ENCODE data around the gene TEP1.

Gene TEP1

DNA sequence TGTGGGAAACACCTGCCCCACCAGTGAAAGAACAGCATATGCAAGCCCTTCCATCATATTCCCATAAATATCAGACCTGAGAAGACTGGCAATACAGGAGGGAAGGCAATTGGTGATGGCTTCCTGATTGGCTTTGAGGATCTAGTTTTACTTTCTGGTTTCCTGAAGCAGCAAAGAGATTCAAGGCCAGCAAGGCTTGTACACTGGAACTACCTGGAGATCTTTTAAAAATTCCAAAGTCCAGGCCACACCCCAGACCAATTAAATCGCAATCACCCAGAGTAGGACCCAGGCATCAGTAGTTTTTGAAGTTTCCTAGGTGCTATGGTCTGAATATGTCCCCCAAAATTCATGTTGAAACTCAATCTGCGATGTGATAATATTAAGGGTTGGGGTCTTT, 2.9 kb upstream of the TEP1 start:
- DNase-seq (ENCODE audit: low read depth, low spot score): no peak
- H3K4me3 ChIP-seq (ENCODE audit: low read depth, low read length): no peak overlapping the region
- POLR2A ChIA-PET: interaction anchor here (1.0 to 2.0 kb wide), 2 partner anchors 39 to 53 kb away, joined by 6 to 8 read pairs; partner anchors contain the start of genes APEX1 and OSGEP
- CTCF ChIA-PET: interaction anchor here (0.6 to 4.4 kb wide), 35 partner anchors 8 to 654 kb away, joined by 3 to 119 read pairs (median 5); partner anchors contain the start of genes APEX1, ARHGEF40, CCNB1IP1 and KLHL33
- TF ChIP-seq, protein P1, sequence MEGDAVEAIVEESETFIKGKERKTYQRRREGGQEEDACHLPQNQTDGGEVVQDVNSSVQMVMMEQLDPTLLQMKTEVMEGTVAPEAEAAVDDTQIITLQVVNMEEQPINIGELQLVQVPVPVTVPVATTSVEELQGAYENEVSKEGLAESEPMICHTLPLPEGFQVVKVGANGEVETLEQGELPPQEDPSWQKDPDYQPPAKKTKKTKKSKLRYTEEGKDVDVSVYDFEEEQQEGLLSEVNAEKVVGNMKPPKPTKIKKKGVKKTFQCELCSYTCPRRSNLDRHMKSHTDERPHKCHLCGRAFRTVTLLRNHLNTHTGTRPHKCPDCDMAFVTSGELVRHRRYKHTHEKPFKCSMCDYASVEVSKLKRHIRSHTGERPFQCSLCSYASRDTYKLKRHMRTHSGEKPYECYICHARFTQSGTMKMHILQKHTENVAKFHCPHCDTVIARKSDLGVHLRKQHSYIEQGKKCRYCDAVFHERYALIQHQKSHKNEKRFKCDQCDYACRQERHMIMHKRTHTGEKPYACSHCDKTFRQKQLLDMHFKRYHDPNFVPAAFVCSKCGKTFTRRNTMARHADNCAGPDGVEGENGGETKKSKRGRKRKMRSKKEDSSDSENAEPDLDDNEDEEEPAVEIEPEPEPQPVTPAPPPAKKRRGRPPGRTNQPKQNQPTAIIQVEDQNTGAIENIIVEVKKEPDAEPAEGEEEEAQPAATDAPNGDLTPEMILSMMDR (IDR thresholded peaks at IDR 0.05; ENCODE audit: insufficient read depth, low read length, missing control alignments): no peak

DNA sequence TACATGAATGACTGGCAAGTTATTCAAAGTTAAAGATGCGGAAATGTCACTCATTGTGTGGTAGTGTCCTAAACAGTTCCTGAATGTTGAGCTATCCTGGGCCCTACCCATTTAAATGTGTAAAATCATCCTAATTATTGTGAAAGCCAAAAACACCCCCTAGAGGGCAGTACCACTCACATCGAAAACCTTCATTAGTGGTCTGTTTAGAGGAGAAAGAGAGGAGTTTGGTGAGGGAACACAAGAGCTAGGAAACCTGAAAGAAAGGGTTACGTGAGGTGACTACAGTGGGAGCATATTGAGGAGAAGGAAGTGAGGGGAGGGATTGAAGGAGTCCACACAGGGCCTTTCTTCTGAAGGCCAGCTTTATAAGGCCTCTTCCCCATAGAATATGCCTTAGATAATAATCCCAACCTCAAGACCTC, 2.5 kb upstream of the TEP1 start:
- POLR2A ChIA-PET: interaction anchor here (1.0 to 2.0 kb wide), 2 partner anchors 40 to 54 kb away, joined by 6 to 8 read pairs; partner anchors contain the start of genes APEX1 and OSGEP
- CTCF ChIA-PET: interaction anchor here (0.6 to 4.4 kb wide), 43 partner anchors 8 to 655 kb away, joined by 3 to 119 read pairs (median 5); partner anchors contain the start of genes ANG, APEX1, ARHGEF40 and CCNB1IP1
- no peak for DNase-seq (ENCODE audit: low read depth, low spot score)
- TF ChIP-seq, protein P1 (IDR thresholded peaks at IDR 0.05; ENCODE audit: insufficient read depth, low read length, missing control alignments): peak; percentile 51
- H3K4me3 ChIP-seq (ENCODE audit: low read depth, low read length): no peak overlapping the region

DNA sequence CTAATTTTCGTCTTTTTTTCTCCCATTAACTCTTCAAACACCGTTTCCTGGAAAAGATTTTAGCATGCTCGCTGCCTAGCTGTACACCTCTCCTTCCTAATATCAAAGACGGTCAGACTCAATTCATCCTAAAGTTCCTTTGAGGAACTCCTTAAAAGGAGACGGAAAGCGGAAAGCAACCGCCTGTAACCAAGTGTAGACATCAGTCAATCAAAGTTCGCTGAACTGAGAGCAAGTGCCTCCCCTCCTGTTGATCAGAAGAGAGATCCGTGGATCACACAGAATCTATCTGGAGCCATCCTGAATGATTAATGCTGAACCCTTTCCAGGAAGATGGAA, 412 bp upstream of the TEP1 start:
- TF ChIP-seq, protein P1 (IDR thresholded peaks at IDR 0.05; ENCODE audit: insufficient read depth, low read length, missing control alignments): no peak
- ChIA-PET POLR2A (interaction anchor here (1.0 to 1.8 kb wide), 7 partner anchors 9 to 269 kb away, joined by 3 to 16 read pairs (median 6); partner anchors contain the start of genes APEX1, KLHL33, OSGEP and PARP2), CTCF (interaction anchor here (1.0 to 4.4 kb wide), 18 partner anchors 8 to 268 kb away, joined by 3 to 119 read pairs (median 8); partner anchors contain the start of genes APEX1, KLHL33, OSGEP and PARP2)
- no peak for DNase-seq (ENCODE audit: low read depth, low spot score)
- H3K4me3 ChIP-seq (ENCODE audit: low read depth, low read length): peak overlapping the region; percentile 98

DNA sequence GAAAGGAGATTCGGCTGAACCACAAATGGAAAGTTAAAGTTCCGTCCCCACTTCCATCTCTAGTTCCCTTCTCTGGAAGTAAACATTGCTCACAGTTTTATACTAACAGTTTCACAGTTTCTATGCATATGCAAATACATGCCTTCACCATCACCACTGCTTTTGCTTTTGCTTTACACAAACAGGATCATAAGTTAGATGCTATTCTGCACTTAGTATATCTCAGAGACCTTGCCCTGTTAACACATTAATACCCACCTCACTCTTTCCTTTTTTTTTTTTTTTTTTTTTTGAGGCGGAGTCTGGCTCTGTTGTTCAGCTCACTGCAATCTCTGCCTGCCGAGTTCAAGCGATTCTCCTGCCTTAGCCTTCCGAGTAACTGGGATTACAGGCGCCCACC, 890 bp downstream of the TEP1 start:
- ChIA-PET CTCF (interaction anchor here (4.4 kb wide), 1 partner anchor 195 kb away, joined by 119 read pairs; no protein-coding TSS in a partner anchor), POLR2A (interaction anchor here (0.6 to 1.8 kb wide), 9 partner anchors 10 to 201 kb away, joined by 3 to 16 read pairs (median 5); partner anchors contain the start of genes APEX1, KLHL33, OSGEP and PARP2)
- no peak for DNase-seq (ENCODE audit: low read depth, low spot score)
- TF ChIP-seq, protein P1 (IDR thresholded peaks at IDR 0.05; ENCODE audit: insufficient read depth, low read length, missing control alignments): no peak
- H3K4me3 ChIP-seq (ENCODE audit: low read depth, low read length): peak overlapping the region; percentile 98

DNA sequence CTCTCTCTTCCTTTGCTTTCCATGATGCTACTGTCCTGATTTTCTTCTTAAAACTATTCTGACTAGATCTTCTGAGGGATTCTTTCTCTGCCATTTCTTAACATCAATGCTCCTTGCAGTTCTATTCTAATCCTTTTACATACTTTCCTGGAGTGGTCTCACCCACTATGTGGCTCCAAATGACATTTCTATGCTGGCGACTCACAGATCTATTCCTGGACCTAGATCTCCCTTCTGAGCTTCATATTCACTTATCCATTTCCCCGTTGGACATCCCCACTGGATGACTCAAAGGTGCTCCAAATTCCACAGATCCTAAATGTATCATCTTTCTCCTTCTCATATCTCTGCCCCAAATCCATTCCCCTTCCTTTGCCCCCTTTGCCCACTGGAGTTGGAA, 4.1 kb downstream of the TEP1 start:
- CTCF ChIA-PET: interaction anchor here (1.0 kb wide), 1 partner anchor 81 kb away, joined by 3 read pairs; no protein-coding TSS in a partner anchor
- POLR2A ChIA-PET: interaction anchor here (0.6 to 1.0 kb wide), 5 partner anchors 60 to 75 kb away, joined by 3 to 7 read pairs (median 3); partner anchors contain the start of gene PARP2
- TF ChIP-seq, protein P1 (IDR thresholded peaks at IDR 0.05; ENCODE audit: insufficient read depth, low read length, missing control alignments): no peak
- no peak for DNase-seq (ENCODE audit: low read depth, low spot score)
- H3K4me3 ChIP-seq (ENCODE audit: low read depth, low read length): no peak overlapping the region

DNA sequence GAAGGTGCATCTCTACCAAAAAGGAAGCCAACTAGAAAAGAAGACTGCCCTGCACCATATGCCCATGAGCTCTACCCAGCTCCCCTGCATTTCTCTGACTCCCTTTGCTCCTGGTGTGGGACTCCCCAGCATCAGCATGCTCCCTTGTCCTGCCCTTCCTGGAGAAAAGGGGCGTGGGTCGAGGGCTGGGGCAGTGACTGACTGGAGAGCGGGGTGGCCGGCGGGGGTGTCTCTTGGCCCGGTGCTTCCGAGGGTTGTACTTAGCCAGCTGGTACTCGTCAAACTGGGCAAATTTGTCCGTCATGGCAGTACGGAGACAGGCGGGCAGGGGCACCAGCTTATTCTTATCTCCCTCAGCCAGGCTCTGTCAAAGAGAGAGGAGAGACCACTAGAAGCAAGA, 9.8 kb downstream of the TEP1 start:
- TF ChIP-seq, protein P1 (IDR thresholded peaks at IDR 0.05; ENCODE audit: insufficient read depth, low read length, missing control alignments): no peak
- CTCF ChIA-PET: interaction anchor here (3.1 to 4.5 kb wide), 2 partner anchors 11 to 12 kb away, joined by 18 to 31 read pairs; no protein-coding TSS in a partner anchor
- POLR2A ChIA-PET: no interaction called here

More for the DNA sequence above, 9.8 kb downstream of the TEP1 start:
- no peak overlapping the region for H3K4me3 ChIP-seq (ENCODE audit: low read depth, low read length)
- no peak for DNase-seq (ENCODE audit: low read depth, low spot score)

All from AG04449 (cell line).